IPS DF 4.7 (cell line): ENCODE data around the gene PAEP.
"Not testable (repeated sequence)": the region's sequence is repeated elsewhere in the genome, so short reads cannot be mapped to it uniquely, and the experiment has no call there.

Experiments used
- DNase-seq: peaks from one replicate; pipeline ENCODE4 v3.0.0-alpha.2; 2013; ENCODE audit warnings: low spot score; ENCODE audit errors: extremely low read depth

The PAEP gene

GRCh38 chr9:135561391-135562234 lies at the start of gene PAEP:
TSS of gene PAEP (plus strand) at chr9:135561756.
- DNase-seq = no peak

GRCh38 chr9:135512241-135512603 lies 49.3 kb upstream of the PAEP start:
- no peak for DNase-seq

GRCh38 chr9:135512904-135513303 lies 48.7 kb upstream of the PAEP start:
- DNase-seq = no peak

- DNase-seq = no peak
Measured at GRCh38 chr9:135513351-135513846, 48.2 kb upstream of the PAEP start.

GRCh38 chr9:135513906-135514305 lies 47.6 kb upstream of the PAEP start:
- not testable (repeated sequence) for DNase-seq

- DNase-seq = no peak
Measured at GRCh38 chr9:135514342-135515082, 47.0 kb upstream of the PAEP start.

- DNase-seq = no peak
Measured at GRCh38 chr9:135515083-135515951, 46.2 kb upstream of the PAEP start.

- no peak for DNase-seq
Measured at GRCh38 chr9:135516132-135516860, 45.3 kb upstream of the PAEP start.

GRCh38 chr9:135517407-135517822 lies 44.1 kb upstream of the PAEP start:
- DNase-seq = no peak

- no peak for DNase-seq
Measured at GRCh38 chr9:135519179-135519971, 42.2 kb upstream of the PAEP start.

- DNase-seq = no peak
Measured at GRCh38 chr9:135520916-135521607, 40.5 kb upstream of the PAEP start, which contains the start of gene LCN1. TSS of gene LCN1 (plus strand) at chr9:135521440. CDS start at chr9:135521498, 58 bp downstream.

- DNase-seq = no peak
Measured at GRCh38 chr9:135521608-135522095, 39.9 kb upstream of the PAEP start.

- no peak for DNase-seq
Measured at GRCh38 chr9:135522137-135522877, 39.2 kb upstream of the PAEP start.

GRCh38 chr9:135522931-135523330 lies 38.6 kb upstream of the PAEP start:
- DNase-seq = no peak

GRCh38 chr9:135523521-135524129 lies 37.9 kb upstream of the PAEP start:
- no peak for DNase-seq

- no peak for DNase-seq
Measured at GRCh38 chr9:135524130-135524861, 37.3 kb upstream of the PAEP start.
